Peyer's patch (tissue), 4 donors: Measurements from ENCODE around the gene PRAMEF12.

Source experiments
- CTCF ChIP-seq, 6 experiments: fragments of 450-650 bp in 4 of 6; fragments of 200-600 bp in 2 of 6; sonication (generic) in 1 of 6; IDR thresholded peaks; one replicate each; pipeline ENCODE4 v1.5.1; 2017 to 2019; ENCODE audit warnings: antibody characterized with exemption in 6 of 6, mild to moderate bottlenecking in 3 of 6, moderate library complexity in 1 of 6
- POLR2A ChIP-seq, 2 donors: fragments of 450-650 bp; IDR thresholded peaks; one replicate each; pipeline ENCODE4 v1.5.1; 2017; ENCODE audit warnings: antibody characterized with exemption in 2 of 2, mild to moderate bottlenecking in 2 of 2, moderate library complexity in 2 of 2

- TF ChIP-seq POLR2A (IDR thresholded peaks at IDR 0.05) (no peak), CTCF (IDR thresholded peaks at IDR 0.05) (no peak)
These were observed 3.4 kb downstream of the PRAMEF12 start for GRCh38 chr1:12776801-12777557.
